Measurements from ENCODE around the gene CCDC136.

CCDC136 gene

GRCh38 chr7:128791121-128791971, at the start of gene CCDC136:
TSS of gene CCDC136 (plus strand) at chr7:128791968. CDS start at chr7:128792412, 444 bp downstream.
- DNase-seq, result no peak

GRCh38 chr7:128742206-128742605, 49.6 kb upstream of the CCDC136 start:
- DNase-seq, result no peak

- no peak for DNase-seq
Observed at GRCh38 chr7:128743112-128743772, 48.5 kb upstream of the CCDC136 start.

- DNase-seq, result no peak
Observed at GRCh38 chr7:128744366-128744905, 47.3 kb upstream of the CCDC136 start.

GRCh38 chr7:128745706-128746105, 46.1 kb upstream of the CCDC136 start:
- no peak for DNase-seq

GRCh38 chr7:128747327-128748079, 44.3 kb upstream of the CCDC136 start:
- no peak for DNase-seq

- DNase-seq, result no peak
Observed at GRCh38 chr7:128752251-128752650, 39.5 kb upstream of the CCDC136 start.

- DNase-seq, result no peak
Observed at GRCh38 chr7:128755075-128755818, 36.5 kb upstream of the CCDC136 start.

- DNase-seq, result no peak
Observed at GRCh38 chr7:128755819-128756476, 35.8 kb upstream of the CCDC136 start.

- no peak for DNase-seq
Observed at GRCh38 chr7:128757203-128757602, 34.6 kb upstream of the CCDC136 start.

- no peak for DNase-seq
Observed at GRCh38 chr7:128758553-128758952, 33.2 kb upstream of the CCDC136 start.

- no peak for DNase-seq
Observed at GRCh38 chr7:128759242-128759641, 32.5 kb upstream of the CCDC136 start.

GRCh38 chr7:128763541-128763940, 28.2 kb upstream of the CCDC136 start:
- DNase-seq, result no peak

GRCh38 chr7:128767475-128768110, 24.2 kb upstream of the CCDC136 start:
- DNase-seq, result no peak

GRCh38 chr7:128770233-128770632, 21.5 kb upstream of the CCDC136 start:
- no peak for DNase-seq

- DNase-seq, result no peak
Observed at GRCh38 chr7:128773604-128774003, 18.2 kb upstream of the CCDC136 start.

- no peak for DNase-seq
Observed at GRCh38 chr7:128774029-128774689, 17.6 kb upstream of the CCDC136 start.

GRCh38 chr7:128774921-128775320, 16.8 kb upstream of the CCDC136 start:
- no peak for DNase-seq

- no peak for DNase-seq
Observed at GRCh38 chr7:128775744-128776474, 15.9 kb upstream of the CCDC136 start, which contains the start of gene OPN1SW. TSS of gene OPN1SW (minus strand) at chr7:128775794. CDS start at chr7:128775781, 13 bp downstream.

Measured in NCI-H2081 treated with DMSO at 0.1 percent for 48 hours (cell line).